Liver (tissue), 9 donors: ENCODE measurements around the gene CHKA. TPM values are rescaled to one million over a fixed set of nuclear protein-coding genes. Genes with fewer than 3 reads are reported as not detected.

Experiments used
- DNase-seq: peaks from one replicate; pipeline ENCODE4 v3.0.0-alpha.2; 2017; ENCODE audit warnings: low spot score
- H3K27ac ChIP-seq, 2 donors: one replicate each; pipeline ENCODE4 v1.7.0; 2013; ENCODE audit warnings: inconsistent platforms in 2 of 2, low read length in 2 of 2, control low read depth in 1 of 2, low read depth in 1 of 2, mild to moderate bottlenecking in 1 of 2
- H3K27me3 ChIP-seq, 4 donors: one replicate each; pipeline versions ENCODE4 v1.6.1 to v1.7.0; 2013; ENCODE audit warnings: low read length in 3 of 4, inconsistent platforms in 1 of 4, mild to moderate bottlenecking in 1 of 4, moderate library complexity in 1 of 4; ENCODE audit not compliant: control insufficient read depth in 4 of 4, insufficient read depth in 4 of 4
- H3K36me3 ChIP-seq, 4 donors: one replicate each; pipeline versions ENCODE4 v1.6.1 to v1.7.0; 2013; ENCODE audit warnings: low read length in 3 of 4, mild to moderate bottlenecking in 3 of 4, low read depth in 1 of 4, moderate library complexity in 1 of 4; ENCODE audit not compliant: control insufficient read depth in 4 of 4, insufficient read depth in 3 of 4
- H3K4me1 ChIP-seq, 4 donors: one replicate each; pipeline versions ENCODE4 v1.6.1 to v1.7.0; 2013; ENCODE audit warnings: low read length in 3 of 4, mild to moderate bottlenecking in 3 of 4, moderate library complexity in 1 of 4; ENCODE audit not compliant: control insufficient read depth in 4 of 4, insufficient read depth in 4 of 4
- H3K4me3 ChIP-seq, 3 donors: one replicate each; pipeline versions ENCODE4 v1.6.1 to v1.7.0; 2013; ENCODE audit warnings: low read length in 3 of 3, control low read depth in 1 of 3, low read depth in 1 of 3, mild to moderate bottlenecking in 1 of 3
- H3K9ac ChIP-seq, 2 donors: one replicate each; pipeline ENCODE4 v1.7.0; 2013; ENCODE audit warnings: low read length in 2 of 2, mild to moderate bottlenecking in 2 of 2, moderate library complexity in 2 of 2, control low read depth in 1 of 2, low read depth in 1 of 2
- H3K9me3 ChIP-seq, 4 donors: one replicate each; pipeline versions ENCODE4 v1.6.1 to v1.7.0; 2013; ENCODE audit warnings: low read length in 3 of 4; ENCODE audit not compliant: control insufficient read depth in 4 of 4
- CTCF ChIP-seq: fragments of 150-350 bp; IDR thresholded peaks from 2 replicates; pipeline ENCODE4 v1.5.1; 2017; ENCODE audit warnings: improper control_type of control experiment, low read depth, low read length; ENCODE audit not compliant: missing input control
- EGR1 ChIP-seq, 2 donors: IDR thresholded peaks; 2 replicates each; pipeline ENCODE4 v1.6.1; 2016 to 2018; ENCODE audit warnings: antibody characterized with exemption in 2 of 2, low read depth in 2 of 2
- FOXA1 ChIP-seq: IDR thresholded peaks from 2 replicates; pipeline ENCODE4 v1.6.1; 2016; ENCODE audit warnings: antibody characterized with exemption
- HNF4A ChIP-seq, 2 donors: conservative IDR thresholded peaks; 2 replicates each; pipeline ENCODE4 v1.6.1; 2016; ENCODE audit warnings: antibody characterized with exemption in 2 of 2, mild to moderate bottlenecking in 2 of 2
- HNF4G ChIP-seq: IDR thresholded peaks from 2 replicates; pipeline ENCODE4 v1.6.1; 2016; ENCODE audit warnings: antibody characterized with exemption
- JUND ChIP-seq, 2 donors: IDR thresholded peaks; 2 replicates each; pipeline ENCODE4 v1.6.1; 2016; ENCODE audit warnings: antibody characterized with exemption in 2 of 2
- NR2F2 ChIP-seq: IDR thresholded peaks from 2 replicates; pipeline ENCODE4 v1.6.1; 2016; ENCODE audit warnings: antibody characterized with exemption
- RAD21 ChIP-seq, 2 donors: IDR thresholded peaks; 2 replicates each; pipeline ENCODE4 v1.6.1; 2016; ENCODE audit warnings: antibody characterized with exemption in 2 of 2, mild to moderate bottlenecking in 2 of 2
- REST ChIP-seq: IDR thresholded peaks from 2 replicates; pipeline ENCODE4 v1.6.1; 2016; ENCODE audit warnings: antibody characterized with exemption, mild to moderate bottlenecking
- RXRA ChIP-seq, 2 donors: IDR thresholded peaks; 2 replicates each; pipeline ENCODE4 v1.6.1; 2017 to 2018; ENCODE audit warnings: antibody characterized with exemption in 2 of 2, mild to moderate bottlenecking in 1 of 2
- TAF1 ChIP-seq: conservative IDR thresholded peaks from 2 replicates; pipeline ENCODE4 v1.6.1; 2016; ENCODE audit warnings: antibody characterized with exemption, mild to moderate bottlenecking
- YY1 ChIP-seq: IDR thresholded peaks from 2 replicates; pipeline ENCODE4 v1.6.1; 2016; ENCODE audit warnings: antibody characterized with exemption, mild to moderate bottlenecking
- WGBS: extraction: QIAGEN DNeasy Blood & Tissue Kit; methylation state at CpG from one replicate; pipeline ENCODE4 v1.1.7; 2013; 5-methylcytosine and 5-hydroxymethylcytosine counted together
- polyA plus RNA-seq, 2 donors: library from polyadenylated mRNA; stranded (reverse) in 1 of 2; unstranded in 1 of 2; fragments of 200-250 nt in 1 of 2; fragments of >200 nt in 1 of 2; fragmentation: Nextera tagmentation in 1 of 2; extraction: Ambion mirVana in 1 of 2; gene quantifications; one replicate each; pipeline versions ENCODE4 v1.2.1 to v1.2.3, GENCODE V29; 2013 to 2015
- total RNA-seq, 2 donors: library from RNA; depleted of rRNA; stranded (reverse); fragments of >200 nt; gene quantifications; one replicate each; pipeline ENCODE4 v1.2.3, GENCODE V29; 2014
- donor health status: healthy.
- donor health status: healthy.
- donor health status: healthy.
- donor health status: healthy.
- donor health status: healthy.

The CHKA gene
- total and polyA plus RNA-seq, 4 donors = 11.4 to 41.9 (median 17.3) TPM

GRCh38 chr11:68120273-68121066 is 718 bp downstream of the CHKA start:
- Histone ChIP-seq H3K4me1 (peaks cover 13 to 56% (median 40%) of the 10 kb centered on the region in 4 donors), H3K9me3 (no peaks in the 10 kb centered on the region), H3K27me3 (no peaks in the 10 kb centered on the region), H3K36me3 (peaks cover 0 to 4% (median under 1%) of the 10 kb centered on the region in 4 donors), H3K27ac (peak overlapping the region; percentile 76 to 82), H3K9ac (peak overlapping the region; percentile 56 to 93), H3K4me3 (peak overlapping the region; percentile 77 to 95 (median 90))
- peak; percentile 77 for DNase-seq
- 1% methylated on average over 73 of the region's 73 CpGs for WGBS
- TF ChIP-seq RAD21 (IDR thresholded peaks at IDR 0.05) (peak in 1 of 2 donors; percentile 3), RXRA (IDR thresholded peaks at IDR 0.05) (no peak)

GRCh38 chr11:68118706-68119448 is 2.3 kb downstream of the CHKA start:
- peaks cover 0 to 4% (median under 1%) of the 10 kb centered on the region in 4 donors for H3K36me3 ChIP-seq
- DNase-seq = no peak
- TF ChIP-seq YY1 = peak; percentile 18
- TF ChIP-seq REST = no peak
- TF ChIP-seq TAF1 = no peak
- no peak for TF ChIP-seq FOXA1
- no peak for TF ChIP-seq HNF4G
- TF ChIP-seq HNF4A (conservative IDR thresholded peaks at IDR 0.05) = peak in 1 of 2 donors; percentile 7
- peak in 1 of 2 donors; percentile 13 for TF ChIP-seq RXRA (IDR thresholded peaks at IDR 0.05)
- peak overlapping the region in 2 of 3 donors; percentile 19 to 40 for H3K4me3 ChIP-seq
- H3K27me3 ChIP-seq = no peaks in the 10 kb centered on the region
- H3K9me3 ChIP-seq = no peaks in the 10 kb centered on the region
- peak overlapping the region; percentile 29 to 70 for H3K27ac ChIP-seq
- H3K9ac ChIP-seq = peak overlapping the region; percentile 13 to 85
- H3K4me1 ChIP-seq = peaks cover 12 to 49% (median 38%) of the 10 kb centered on the region in 4 donors
- 23% methylated on average over 4 of the region's 4 CpGs for WGBS

- Histone ChIP-seq H3K27me3 (no peaks in the 10 kb centered on the region), H3K9me3 (no peaks in the 10 kb centered on the region), H3K4me1 (peaks cover 9 to 48% (median 34%) of the 10 kb centered on the region in 4 donors), H3K9ac (no peak overlapping the region), H3K4me3 (no peak overlapping the region), H3K36me3 (peaks cover 0 to 4% (median under 1%) of the 10 kb centered on the region in 4 donors), H3K27ac (no peak overlapping the region)
- TF ChIP-seq CTCF = no peak
- no peak for TF ChIP-seq NR2F2
- no peak for TF ChIP-seq JUND (IDR thresholded peaks at IDR 0.05)
- no peak for TF ChIP-seq HNF4A (conservative IDR thresholded peaks at IDR 0.05)
- TF ChIP-seq EGR1 (IDR thresholded peaks at IDR 0.05; ENCODE audit: low read depth in 2 of 2) = no peak
- TF ChIP-seq FOXA1 = no peak
- 89% methylated on average over 11 of the region's 11 CpGs for WGBS
- DNase-seq = no peak
Measured at GRCh38 chr11:68117853-68118470, 3.2 kb downstream of the CHKA start.
